Natural killer cell (primary cell): ENCODE measurements around the gene ARFGAP3. TPM values are rescaled to one million over a fixed set of nuclear protein-coding genes. Genes with fewer than 3 reads are reported as not detected.

ENCODE experiments used
- ATAC-seq, 3 donors: fragments of 150-1000 bp in 2 of 3; fragments of 200-7000 bp in 1 of 3; cut with Tn5 transposase; 1 replicate in 1 of 3; 2 replicates in 2 of 3; pipeline ENCODE4 v1.10.0; 2021; ENCODE audit warnings: mild to moderate bottlenecking in 2 of 3, moderate library complexity in 2 of 3
- DNase-seq, 2 donors: peaks; one replicate each; pipeline versions ENCODE4 v3.0.0 to v3.0.0-alpha.2; 2013 to 2021; ENCODE audit warnings: mixed read lengths in 1 of 2
- H3K27ac ChIP-seq: one replicate; pipeline ENCODE4 v1.5.1; 2013; ENCODE audit warnings: mild to moderate bottlenecking, low read length
- H3K27me3 ChIP-seq: one replicate; pipeline ENCODE4 v1.6.1; 2013; ENCODE audit warnings: low read length; ENCODE audit not compliant: control insufficient read depth, insufficient read depth
- H3K36me3 ChIP-seq: one replicate; pipeline ENCODE4 v1.6.1; 2013; ENCODE audit warnings: low read length; ENCODE audit not compliant: control insufficient read depth, insufficient read depth
- H3K4me1 ChIP-seq: one replicate; pipeline ENCODE4 v1.6.1; 2013; ENCODE audit warnings: low read length; ENCODE audit not compliant: control insufficient read depth, insufficient read depth
- H3K4me3 ChIP-seq: one replicate; pipeline ENCODE4 v1.5.1; 2013; ENCODE audit warnings: low read length
- H3K9me3 ChIP-seq: one replicate; pipeline ENCODE4 v1.6.1; 2013; ENCODE audit warnings: low read length; ENCODE audit not compliant: control insufficient read depth, insufficient read depth
- H3K27ac Mint-ChIP-seq, 2 donors: one replicate each; pipeline ENCODE4 v1.8.0; 2022; ENCODE audit warnings: mild to moderate bottlenecking in 2 of 2, mixed read lengths in 2 of 2, moderate library complexity in 1 of 2
- H3K27me3 Mint-ChIP-seq, 2 donors: one replicate each; pipeline ENCODE4 v1.8.0; 2022; ENCODE audit warnings: low read depth in 2 of 2, mixed read lengths in 2 of 2
- H3K36me3 Mint-ChIP-seq: one replicate; pipeline ENCODE4 v1.8.0; 2022; ENCODE audit warnings: mixed read lengths
- H3K4me1 Mint-ChIP-seq, 2 donors: one replicate each; pipeline ENCODE4 v1.8.0; 2022; ENCODE audit warnings: mixed read lengths in 2 of 2
- H3K4me3 Mint-ChIP-seq: one replicate; pipeline ENCODE4 v1.8.0; 2022; ENCODE audit warnings: mild to moderate bottlenecking, moderate library complexity, mixed read lengths
- H3K9me3 Mint-ChIP-seq, 2 donors: one replicate each; pipeline ENCODE4 v1.8.0; 2022; ENCODE audit warnings: mixed read lengths in 2 of 2
- CTCF ChIP-seq: fragments of 200-600 bp; IDR thresholded peaks from one replicate; pipeline ENCODE4 v1.8.0; 2022; ENCODE audit warnings: antibody characterized with exemption
- WGBS: methylation state at CpG from one replicate; pipeline ENCODE4 v1.1.7; 2013; ENCODE audit warnings: missing lambda C conversion rate; ENCODE audit not compliant: insufficient coverage; 5-methylcytosine and 5-hydroxymethylcytosine counted together
- intact Hi-C: fragments of 100-400 bp; cut with micrococcal nuclease; formaldehyde crosslinking; loops from one replicate; pipeline ENCODE4 v1.14.2; 2022
- total RNA-seq, 4 donors: library from RNA; stranded (reverse); fragments of 120-200 nt in 1 of 4; gene quantifications; one replicate each; pipeline versions ENCODE4 v1.2.3 to v1.2.4, GENCODE V29; 2013 to 2022

Gene ARFGAP3
- total RNA-seq, 3 donors from 2014 or later (not counting 1 experiment from before 2014, with no cell fraction given) = 46.3 to 58.0 (median 53.8) TPM

- no peaks in the 10 kb centered on the region for H3K36me3 Mint-ChIP-seq
- Histone ChIP-seq H3K4me3 (no peak overlapping the region), H3K4me1 (peaks cover 15% of the 10 kb centered on the region), H3K27ac (no peak overlapping the region), H3K27me3 (no peaks in the 10 kb centered on the region), H3K36me3 (no peaks in the 10 kb centered on the region), H3K9me3 (no peaks in the 10 kb centered on the region)
- DNase-seq = no peak
- H3K27ac Mint-ChIP-seq = no peak overlapping the region
- ATAC-seq = no peak
- 78% methylated on average over 11 of the region's 11 CpGs for WGBS
- H3K4me1 Mint-ChIP-seq = no peaks in the 10 kb centered on the region
- H3K9me3 Mint-ChIP-seq = no peaks in the 10 kb centered on the region
- intact Hi-C loops = no loop called here
- no peak for TF ChIP-seq CTCF
- no peak overlapping the region for H3K4me3 Mint-ChIP-seq
- no peaks in the 10 kb centered on the region for H3K27me3 Mint-ChIP-seq
Measured at GRCh38 chr22:42769238-42769573, 87.9 kb downstream of the ARFGAP3 start.

- intact Hi-C loops = no loop called here
- no peaks in the 10 kb centered on the region for H3K9me3 Mint-ChIP-seq
- no peaks in the 10 kb centered on the region for H3K36me3 Mint-ChIP-seq
- no peaks in the 10 kb centered on the region for H3K9me3 ChIP-seq
- no peak for TF ChIP-seq CTCF
- no peak overlapping the region for H3K4me3 Mint-ChIP-seq
- H3K27ac ChIP-seq = no peak overlapping the region
- H3K4me3 ChIP-seq = no peak overlapping the region
- no peaks in the 10 kb centered on the region for H3K4me1 Mint-ChIP-seq
- no peak for DNase-seq
- no peaks in the 10 kb centered on the region for H3K27me3 Mint-ChIP-seq
- no peaks in the 10 kb centered on the region for H3K36me3 ChIP-seq
- H3K27me3 ChIP-seq = no peaks in the 10 kb centered on the region
- ATAC-seq = no peak
- 91% methylated on average over 22 of the region's 22 CpGs for WGBS
- H3K4me1 ChIP-seq = peaks cover 15% of the 10 kb centered on the region
- H3K27ac Mint-ChIP-seq = no peak overlapping the region
Measured at GRCh38 chr22:42768385-42769035, 88.6 kb downstream of the ARFGAP3 start.

GRCh38 chr22:42766860-42767259 is 90.2 kb downstream of the ARFGAP3 start:
- WGBS = 35% methylated on average over 7 of the region's 8 CpGs
- H3K27ac Mint-ChIP-seq = no peak overlapping the region
- intact Hi-C loops = no loop called here
- no peak for TF ChIP-seq CTCF
- no peak for ATAC-seq
- no peaks in the 10 kb centered on the region for H3K9me3 Mint-ChIP-seq
- no peaks in the 10 kb centered on the region for H3K4me1 Mint-ChIP-seq
- Histone ChIP-seq H3K9me3 (no peaks in the 10 kb centered on the region), H3K4me3 (no peak overlapping the region), H3K27ac (no peak overlapping the region), H3K27me3 (no peaks in the 10 kb centered on the region), H3K4me1 (peaks cover 12% of the 10 kb centered on the region), H3K36me3 (no peaks in the 10 kb centered on the region)
- no peaks in the 10 kb centered on the region for H3K36me3 Mint-ChIP-seq
- DNase-seq = no peak
- H3K4me3 Mint-ChIP-seq = no peak overlapping the region
- no peaks in the 10 kb centered on the region for H3K27me3 Mint-ChIP-seq

GRCh38 chr22:42764895-42765363 is 92.1 kb downstream of the ARFGAP3 start:
- Mint-ChIP-seq H3K27ac (no peak overlapping the region), H3K9me3 (no peaks in the 10 kb centered on the region), H3K36me3 (no peaks in the 10 kb centered on the region), H3K4me3 (no peak overlapping the region), H3K4me1 (no peaks in the 10 kb centered on the region), H3K27me3 (no peaks in the 10 kb centered on the region)
- H3K4me1 ChIP-seq = peaks cover 8% of the 10 kb centered on the region
- intact Hi-C loops = no loop called here
- no peaks in the 10 kb centered on the region for H3K27me3 ChIP-seq
- WGBS = 78% methylated on average over 11 of the region's 11 CpGs
- no peak for ATAC-seq
- no peak overlapping the region for H3K4me3 ChIP-seq
- no peaks in the 10 kb centered on the region for H3K36me3 ChIP-seq
- no peak for TF ChIP-seq CTCF
- no peaks in the 10 kb centered on the region for H3K9me3 ChIP-seq
- H3K27ac ChIP-seq = no peak overlapping the region
- DNase-seq = no peak
